Lower leg skin (tissue), 3 donors: ENCODE results near the gene SGIP1.

Experiments
- POLR2A ChIP-seq, 2 donors: fragments of 450-650 bp; IDR thresholded peaks; one replicate each; pipeline ENCODE4 v1.6.1; 2016 to 2017; ENCODE audit warnings: antibody characterized with exemption in 2 of 2, mild to moderate bottlenecking in 1 of 2, moderate library complexity in 1 of 2
- TF ChIP-seq, protein P1 (sequence below), 3 donors: fragments of 450-650 bp; IDR thresholded peaks; one replicate each; pipeline ENCODE4 v1.5.1; 2016; ENCODE audit warnings: antibody characterized with exemption in 3 of 3, mild to moderate bottlenecking in 3 of 3, moderate library complexity in 2 of 3

DNA sequence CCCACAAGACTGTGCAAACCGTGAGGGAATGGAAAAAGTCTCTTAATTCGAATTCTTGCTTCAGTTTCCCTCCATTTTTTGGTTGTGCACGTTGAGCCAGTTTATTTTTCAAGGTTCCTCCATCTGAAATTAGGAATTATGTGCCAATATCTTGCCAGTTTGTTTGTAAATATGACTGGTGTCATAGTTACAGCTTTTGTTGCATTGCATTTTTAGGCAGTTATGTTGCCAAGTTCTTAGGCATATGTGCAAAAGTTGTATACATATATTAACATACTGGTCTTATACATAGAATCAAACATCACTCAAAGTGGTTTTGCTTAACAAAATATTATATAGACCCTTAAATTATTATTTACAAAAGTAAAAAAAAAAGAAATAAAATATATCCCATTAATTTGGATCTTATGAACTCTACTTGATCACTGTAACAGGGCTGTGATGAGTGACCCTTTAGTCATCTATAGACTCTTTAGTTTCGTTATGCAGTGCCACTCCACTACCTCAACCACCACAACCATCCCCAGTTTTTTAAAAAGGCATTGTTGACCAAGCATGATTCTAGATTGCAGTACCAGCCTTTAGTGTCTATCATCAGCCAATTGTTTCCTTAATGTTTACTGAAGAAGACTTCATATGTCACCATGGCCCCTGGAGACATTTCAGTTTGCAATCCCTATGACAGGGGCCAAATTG is 197.4 kb downstream of the SGIP1 start:
- TF ChIP-seq, protein P1, sequence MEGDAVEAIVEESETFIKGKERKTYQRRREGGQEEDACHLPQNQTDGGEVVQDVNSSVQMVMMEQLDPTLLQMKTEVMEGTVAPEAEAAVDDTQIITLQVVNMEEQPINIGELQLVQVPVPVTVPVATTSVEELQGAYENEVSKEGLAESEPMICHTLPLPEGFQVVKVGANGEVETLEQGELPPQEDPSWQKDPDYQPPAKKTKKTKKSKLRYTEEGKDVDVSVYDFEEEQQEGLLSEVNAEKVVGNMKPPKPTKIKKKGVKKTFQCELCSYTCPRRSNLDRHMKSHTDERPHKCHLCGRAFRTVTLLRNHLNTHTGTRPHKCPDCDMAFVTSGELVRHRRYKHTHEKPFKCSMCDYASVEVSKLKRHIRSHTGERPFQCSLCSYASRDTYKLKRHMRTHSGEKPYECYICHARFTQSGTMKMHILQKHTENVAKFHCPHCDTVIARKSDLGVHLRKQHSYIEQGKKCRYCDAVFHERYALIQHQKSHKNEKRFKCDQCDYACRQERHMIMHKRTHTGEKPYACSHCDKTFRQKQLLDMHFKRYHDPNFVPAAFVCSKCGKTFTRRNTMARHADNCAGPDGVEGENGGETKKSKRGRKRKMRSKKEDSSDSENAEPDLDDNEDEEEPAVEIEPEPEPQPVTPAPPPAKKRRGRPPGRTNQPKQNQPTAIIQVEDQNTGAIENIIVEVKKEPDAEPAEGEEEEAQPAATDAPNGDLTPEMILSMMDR (IDR thresholded peaks at IDR 0.05) = no peak
- no peak for TF ChIP-seq POLR2A (IDR thresholded peaks at IDR 0.05)
